Amygdala (tissue), 56 donors: ENCODE results near the gene SELL.
"Not testable (repeated sequence)": the region's sequence is repeated elsewhere in the genome, so short reads cannot be mapped to it uniquely, and the experiment has no call there.

Experiments
- DNase-seq, 56 donors: peaks; one replicate each; lab custom pipeline; 2025; lab: John Stamatoyannopoulos, UW

The SELL gene

DNA sequence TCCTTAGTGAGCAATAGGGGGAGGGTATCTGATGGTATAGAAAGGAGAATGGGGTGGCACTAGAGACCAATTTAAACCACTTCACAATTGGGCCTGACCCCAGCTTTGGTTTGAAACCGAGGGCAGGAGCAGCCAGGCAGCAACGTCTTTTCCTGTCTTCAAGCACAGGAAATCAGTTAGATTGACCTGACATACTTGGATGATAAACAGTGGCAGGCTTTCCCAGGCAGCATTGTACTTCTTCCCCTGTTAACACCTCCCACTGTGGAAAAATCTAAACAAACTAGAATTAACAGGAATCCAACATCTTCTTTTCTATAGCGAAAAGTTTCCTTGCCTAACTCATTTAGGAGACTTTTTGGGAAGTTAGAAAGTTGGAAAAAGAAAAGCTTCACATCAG lies 40.6 kb downstream of the SELL start:
- no peak for DNase-seq

DNA sequence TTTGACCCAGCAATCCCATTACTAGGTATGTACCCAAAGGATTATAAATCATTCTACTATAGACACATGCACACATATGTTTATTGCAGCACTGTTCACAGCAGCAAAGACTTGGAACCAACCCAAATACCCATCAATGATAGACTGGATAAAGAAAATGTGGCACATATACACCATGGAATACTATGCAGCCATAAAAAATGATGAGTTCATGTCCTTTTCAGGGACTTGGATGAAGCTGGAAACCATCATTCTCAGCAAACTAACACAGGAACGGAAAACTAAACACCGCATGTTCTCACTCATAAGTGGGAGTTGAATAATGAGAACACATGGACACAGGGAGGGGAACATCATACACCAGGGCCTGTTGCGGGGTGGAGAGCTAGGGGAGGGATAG lies 41.2 kb downstream of the SELL start:
- not testable (repeated sequence) for DNase-seq

- not testable (repeated sequence) for DNase-seq
Measured at GRCh38 chr1:169667699-169668596, 43.5 kb downstream of the SELL start.

- not testable (repeated sequence) for DNase-seq
Measured at GRCh38 chr1:169667227-169667639, 44.2 kb downstream of the SELL start.

DNA sequence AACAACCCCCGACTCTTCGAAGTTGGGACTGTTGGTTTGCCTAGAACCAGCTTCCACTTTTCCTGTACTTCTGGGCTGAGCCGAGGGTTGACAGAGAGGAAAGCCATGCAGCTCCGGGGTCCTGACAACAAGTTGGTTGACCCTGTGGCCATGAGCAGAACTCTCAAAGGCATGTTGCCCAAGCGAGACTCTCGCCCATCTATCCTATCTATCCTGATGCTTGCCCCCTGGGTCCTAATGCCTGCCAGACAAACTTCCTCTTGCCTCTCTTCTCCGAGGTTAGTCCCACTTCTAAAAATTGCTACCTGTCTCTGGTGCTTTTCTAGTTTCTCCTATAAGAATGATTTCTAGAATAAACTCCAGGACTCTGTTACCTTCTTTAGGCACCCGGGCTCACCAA lies 48.7 kb downstream of the SELL start:
- not testable (repeated sequence) for DNase-seq

GRCh38 chr1:169661066-169661465 lies 50.4 kb downstream of the SELL start:
- not testable (repeated sequence) for DNase-seq

GRCh38 chr1:169658777-169659176 lies 52.6 kb downstream of the SELL start:
- not testable (repeated sequence) for DNase-seq

- DNase-seq = peak in 2 of 56 donors; percentile 5 to 39
Measured at GRCh38 chr1:169653873-169654272, 57.5 kb downstream of the SELL start.

GRCh38 chr1:169651035-169651434 lies 60.4 kb downstream of the SELL start:
- no peak for DNase-seq

GRCh38 chr1:169650551-169650950 lies 60.9 kb downstream of the SELL start:
- DNase-seq = no peak

- no peak for DNase-seq
Measured at GRCh38 chr1:169648709-169649108, 62.7 kb downstream of the SELL start.

- DNase-seq = no peak
Measured at GRCh38 chr1:169648187-169648586, 63.2 kb downstream of the SELL start.

GRCh38 chr1:169647512-169647911 lies 63.9 kb downstream of the SELL start:
- no peak for DNase-seq

GRCh38 chr1:169644297-169644696 lies 67.1 kb downstream of the SELL start:
- DNase-seq = no peak
